ENCODE data around the gene FANCB. TPM values are rescaled to one million over a fixed set of nuclear protein-coding genes. Genes with fewer than 3 reads are reported as not detected.

The FANCB gene
- total and polyA plus RNA-seq, 2 of the 8 experiments (the other 6 are each of a cell fraction or from before 2014, with no cell fraction given), result 1.9 to 13.8 TPM

- TF ChIP-seq CHD7 (IDR thresholded peaks at IDR 0.05; ENCODE audit: insufficient replicate concordance, low read length) (no peak), GABPA (IDR thresholded peaks at IDR 0.05; ENCODE audit: borderline replicate concordance, insufficient read depth, low read length) (no peak), PHF8 (conservative IDR thresholded peaks at IDR 0.05; ENCODE audit: low read depth, low read length) (no peak), GTF2F1 (IDR thresholded peaks at IDR 0.05; ENCODE audit: borderline replicate concordance, low read depth, low read length) (no peak), YY1 (IDR thresholded peaks at IDR 0.05; ENCODE audit: low read depth, low read length) (no peak), CBX5 (IDR thresholded peaks at IDR 0.05; ENCODE audit: low read depth, low read length) (no peak), EP300 (IDR thresholded peaks at IDR 0.05; ENCODE audit: borderline replicate concordance in 1 of 2, low read depth in 2 of 2, low read length in 2 of 2) (no peak), TAF7 (optimal IDR thresholded peaks at IDR 0.05; ENCODE audit: borderline replicate concordance, low read depth, low read length) (no peak), SIX5 (IDR thresholded peaks at IDR 0.05; ENCODE audit: low read depth, low read length) (no peak), EGR1 (IDR thresholded peaks at IDR 0.05; ENCODE audit: borderline replicate concordance, low read depth, low read length) (no peak), POLR2A (IDR thresholded peaks at IDR 0.05; ENCODE audit: control extremely low read depth in 1 of 2, low read depth in 2 of 2, low read length in 2 of 2) (no peak), SIRT6 (IDR thresholded peaks at IDR 0.05; ENCODE audit: low read length) (no peak), CREB1 (IDR thresholded peaks at IDR 0.05) (no peak)
Observed at GRCh38 chrX:14915596-14915995, 42.7 kb upstream of the FANCB start (continued).

Measured in H1 (cell line).